ENCODE measurements around the gene PF4V1. TPM values are rescaled to one million over a fixed set of nuclear protein-coding genes. Genes with fewer than 3 reads are reported as not detected.
A peak's percentile ranks its signal among the peaks of the same experiment; 100 is the strongest.
"Not testable (repeated sequence)": the region's sequence is repeated elsewhere in the genome, so short reads cannot be mapped to it uniquely, and the experiment has no call there.

Gene PF4V1
- polyA plus RNA-seq, 1 donor (not counting 4 experiments of a cell fraction or from before 2014, with no cell fraction given): not detected

GRCh38 chr4:73897380-73898136 lies 44.5 kb downstream of the PF4V1 start:
- Histone ChIP-seq H3K27ac (ENCODE audit: control insufficient read depth, insufficient read depth, low read length) (no peak overlapping the region), H4K20me1 (ENCODE audit: control insufficient read depth, extremely low read depth, insufficient read depth, low read length) (no peaks in the 10 kb centered on the region), H3K79me2 (ENCODE audit: control insufficient read depth, insufficient read depth, low read length) (no peaks in the 10 kb centered on the region), H2AFZ (ENCODE audit: control insufficient read depth, low read length) (no peak overlapping the region), H3K27me3 (ENCODE audit: control insufficient read depth, extremely low read depth, insufficient read depth, low read length) (no peaks in the 10 kb centered on the region), H3K4me1 (ENCODE audit: control insufficient read depth, extremely low read depth, insufficient read depth, low read length) (peaks cover 4% of the 10 kb centered on the region), H3K9ac (ENCODE audit: control insufficient read depth, extremely low read depth, insufficient read depth, low read length) (no peak overlapping the region), H3K9me3 (ENCODE audit: control insufficient read depth, low read depth, low read length) (no peaks in the 10 kb centered on the region), H3K4me2 (ENCODE audit: control insufficient read depth, extremely low read depth, insufficient read depth, low read depth, low read length) (no peak overlapping the region), H3K4me3 (ENCODE audit: control insufficient read depth in 2 of 3, extremely low read depth in 1 of 3, insufficient read depth in 2 of 3, low read depth in 1 of 3, low read length in 3 of 3) (no peak overlapping the region), H3K36me3 (ENCODE audit: control insufficient read depth in 2 of 2, extremely low read depth in 1 of 2, insufficient read depth in 2 of 2, low read length in 2 of 2) (no peaks in the 10 kb centered on the region), H3K9me1 (ENCODE audit: control insufficient read depth, extremely low read depth, insufficient read depth, low read length) (no peaks in the 10 kb centered on the region)
- dilution Hi-C loops (cut with MboI; ENCODE audit: extremely low pct_ligation_motif_present, low sequenced_read_pairs): no loop called here
- FAIRE-seq (no peak), DNase-seq (ENCODE audit: low read depth, low spot score) (no peak)
- no peak for TF ChIP-seq EZH2 (IDR thresholded peaks at IDR 0.05; ENCODE audit: low read length)
- TF ChIP-seq, protein P1, sequence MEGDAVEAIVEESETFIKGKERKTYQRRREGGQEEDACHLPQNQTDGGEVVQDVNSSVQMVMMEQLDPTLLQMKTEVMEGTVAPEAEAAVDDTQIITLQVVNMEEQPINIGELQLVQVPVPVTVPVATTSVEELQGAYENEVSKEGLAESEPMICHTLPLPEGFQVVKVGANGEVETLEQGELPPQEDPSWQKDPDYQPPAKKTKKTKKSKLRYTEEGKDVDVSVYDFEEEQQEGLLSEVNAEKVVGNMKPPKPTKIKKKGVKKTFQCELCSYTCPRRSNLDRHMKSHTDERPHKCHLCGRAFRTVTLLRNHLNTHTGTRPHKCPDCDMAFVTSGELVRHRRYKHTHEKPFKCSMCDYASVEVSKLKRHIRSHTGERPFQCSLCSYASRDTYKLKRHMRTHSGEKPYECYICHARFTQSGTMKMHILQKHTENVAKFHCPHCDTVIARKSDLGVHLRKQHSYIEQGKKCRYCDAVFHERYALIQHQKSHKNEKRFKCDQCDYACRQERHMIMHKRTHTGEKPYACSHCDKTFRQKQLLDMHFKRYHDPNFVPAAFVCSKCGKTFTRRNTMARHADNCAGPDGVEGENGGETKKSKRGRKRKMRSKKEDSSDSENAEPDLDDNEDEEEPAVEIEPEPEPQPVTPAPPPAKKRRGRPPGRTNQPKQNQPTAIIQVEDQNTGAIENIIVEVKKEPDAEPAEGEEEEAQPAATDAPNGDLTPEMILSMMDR (optimal IDR thresholded peaks at IDR 0.05 in 1 of 3, IDR thresholded peaks at IDR 0.05 in 1 of 3, conservative IDR thresholded peaks at IDR 0.05 in 1 of 3; ENCODE audit: extremely low read depth in 1 of 3, insufficient read depth in 2 of 3, low read length in 3 of 3): no peak

DNA sequence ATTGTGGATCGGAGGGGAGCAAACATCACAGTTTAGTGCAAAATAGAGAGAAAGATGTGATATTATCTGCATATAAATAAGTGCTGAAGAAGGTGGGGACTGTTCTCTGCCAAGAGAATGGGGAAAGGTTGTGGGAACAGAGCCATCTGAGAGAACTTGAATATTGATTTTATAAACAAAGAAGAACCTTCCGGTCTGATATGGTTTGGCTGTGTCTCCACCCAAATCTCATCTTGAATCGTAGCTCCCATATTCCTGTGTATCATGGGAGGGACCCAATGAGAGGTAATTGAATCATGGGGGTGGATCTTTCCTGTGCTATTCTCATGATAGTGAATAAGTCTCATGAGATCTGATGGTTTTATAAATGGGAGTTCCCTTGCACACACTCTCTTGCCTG lies 46.2 kb downstream of the PF4V1 start:
- H3K4me1 ChIP-seq (ENCODE audit: control insufficient read depth, extremely low read depth, insufficient read depth, low read length); DNase-seq (ENCODE audit: low read depth, low spot score); H2AFZ ChIP-seq (ENCODE audit: control insufficient read depth, low read length); FAIRE-seq; H3K9me1 ChIP-seq (ENCODE audit: control insufficient read depth, extremely low read depth, insufficient read depth, low read length); H3K4me2 ChIP-seq (ENCODE audit: control insufficient read depth, extremely low read depth, insufficient read depth, low read depth, low read length); H3K36me3 ChIP-seq (ENCODE audit: control insufficient read depth in 2 of 2, extremely low read depth in 1 of 2, insufficient read depth in 2 of 2, low read length in 2 of 2); dilution Hi-C loops (cut with MboI; ENCODE audit: extremely low pct_ligation_motif_present, low sequenced_read_pairs); H3K79me2 ChIP-seq (ENCODE audit: control insufficient read depth, insufficient read depth, low read length); H3K9me3 ChIP-seq (ENCODE audit: control insufficient read depth, low read depth, low read length); H3K9ac ChIP-seq (ENCODE audit: control insufficient read depth, extremely low read depth, insufficient read depth, low read length); H3K27me3 ChIP-seq (ENCODE audit: control insufficient read depth, extremely low read depth, insufficient read depth, low read length); H4K20me1 ChIP-seq (ENCODE audit: control insufficient read depth, extremely low read depth, insufficient read depth, low read length); H3K27ac ChIP-seq (ENCODE audit: control insufficient read depth, insufficient read depth, low read length); H3K4me3 ChIP-seq (ENCODE audit: control insufficient read depth in 2 of 3, extremely low read depth in 1 of 3, insufficient read depth in 2 of 3, low read depth in 1 of 3, low read length in 3 of 3): not testable (repeated sequence)

- H2AFZ ChIP-seq (ENCODE audit: control insufficient read depth, low read length): no peak overlapping the region
- H4K20me1 ChIP-seq (ENCODE audit: control insufficient read depth, extremely low read depth, insufficient read depth, low read length): no peaks in the 10 kb centered on the region
- H3K4me2 ChIP-seq (ENCODE audit: control insufficient read depth, extremely low read depth, insufficient read depth, low read depth, low read length): no peak overlapping the region
- H3K27me3 ChIP-seq (ENCODE audit: control insufficient read depth, extremely low read depth, insufficient read depth, low read length): no peaks in the 10 kb centered on the region
- no peak overlapping the region for H3K4me3 ChIP-seq (ENCODE audit: control insufficient read depth in 2 of 3, extremely low read depth in 1 of 3, insufficient read depth in 2 of 3, low read depth in 1 of 3, low read length in 3 of 3)
- H3K79me2 ChIP-seq (ENCODE audit: control insufficient read depth, insufficient read depth, low read length): no peaks in the 10 kb centered on the region
- H3K36me3 ChIP-seq (ENCODE audit: control insufficient read depth in 2 of 2, extremely low read depth in 1 of 2, insufficient read depth in 2 of 2, low read length in 2 of 2): no peaks in the 10 kb centered on the region
- TF ChIP-seq, protein P1 (optimal IDR thresholded peaks at IDR 0.05 in 1 of 3, IDR thresholded peaks at IDR 0.05 in 1 of 3, conservative IDR thresholded peaks at IDR 0.05 in 1 of 3; ENCODE audit: extremely low read depth in 1 of 3, insufficient read depth in 2 of 3, low read length in 3 of 3): no peak
- no peak for TF ChIP-seq EZH2 (IDR thresholded peaks at IDR 0.05; ENCODE audit: low read length)
- H3K9me3 ChIP-seq (ENCODE audit: control insufficient read depth, low read depth, low read length): no peaks in the 10 kb centered on the region
- dilution Hi-C loops (cut with MboI; ENCODE audit: extremely low pct_ligation_motif_present, low sequenced_read_pairs): no loop called here
- FAIRE-seq (peak; percentile 32), DNase-seq (ENCODE audit: low read depth, low spot score) (no peak)
- no peaks in the 10 kb centered on the region for H3K9me1 ChIP-seq (ENCODE audit: control insufficient read depth, extremely low read depth, insufficient read depth, low read length)
- H3K9ac ChIP-seq (ENCODE audit: control insufficient read depth, extremely low read depth, insufficient read depth, low read length): no peak overlapping the region
- no peak overlapping the region for H3K27ac ChIP-seq (ENCODE audit: control insufficient read depth, insufficient read depth, low read length)
- H3K4me1 ChIP-seq (ENCODE audit: control insufficient read depth, extremely low read depth, insufficient read depth, low read length): peaks cover 8% of the 10 kb centered on the region
These were observed 47.9 kb downstream of the PF4V1 start for GRCh38 chr4:73901031-73901430.
